HG03280 (cell line): ENCODE data around the gene SLC10A7.
"Not testable (repeated sequence)": the region's sequence is repeated elsewhere in the genome, so short reads cannot be mapped to it uniquely, and the experiment has no call there.

ENCODE experiments used
- ATAC-seq: cut with Tn5 transposase; IDR thresholded peaks from one replicate; pipeline ENCODE4 v1.9.1; 2021; ENCODE audit warnings: mild to moderate bottlenecking, moderate library complexity; ENCODE audit not compliant: unreplicated experiment

The SLC10A7 gene

GRCh38 chr4:146369446-146369845 is 152.3 kb downstream of the SLC10A7 start:
- no peak for ATAC-seq

- ATAC-seq = no peak
Observed at GRCh38 chr4:146368209-146368608, 153.5 kb downstream of the SLC10A7 start.

GRCh38 chr4:146367347-146367746 is 154.4 kb downstream of the SLC10A7 start:
- ATAC-seq = no peak

GRCh38 chr4:146359771-146360170 is 162.0 kb downstream of the SLC10A7 start:
- ATAC-seq = no peak

- ATAC-seq = not testable (repeated sequence)
Observed at GRCh38 chr4:146350114-146350513, 171.6 kb downstream of the SLC10A7 start.

- no peak for ATAC-seq
Observed at GRCh38 chr4:146349306-146349705, 172.4 kb downstream of the SLC10A7 start.

GRCh38 chr4:146347822-146348221 is 173.9 kb downstream of the SLC10A7 start:
- no peak for ATAC-seq

- ATAC-seq = no peak
Observed at GRCh38 chr4:146346276-146346675, 175.5 kb downstream of the SLC10A7 start.

- ATAC-seq = no peak
Observed at GRCh38 chr4:146343776-146344175, 178.0 kb downstream of the SLC10A7 start.

GRCh38 chr4:146343199-146343598 is 178.5 kb downstream of the SLC10A7 start:
- no peak for ATAC-seq

GRCh38 chr4:146342600-146343192 is 179.0 kb downstream of the SLC10A7 start:
- no peak for ATAC-seq

GRCh38 chr4:146340798-146341197 is 180.9 kb downstream of the SLC10A7 start:
- ATAC-seq = no peak

GRCh38 chr4:146338512-146338911 is 183.2 kb downstream of the SLC10A7 start:
- ATAC-seq = no peak

- no peak for ATAC-seq
Observed at GRCh38 chr4:146336410-146336807, 185.3 kb downstream of the SLC10A7 start.

- no peak for ATAC-seq
Observed at GRCh38 chr4:146335763-146336409, 185.9 kb downstream of the SLC10A7 start.

- no peak for ATAC-seq
Observed at GRCh38 chr4:146334862-146335449, 186.8 kb downstream of the SLC10A7 start.

GRCh38 chr4:146333895-146334262 is 187.9 kb downstream of the SLC10A7 start:
- no peak for ATAC-seq

- peak; percentile 83 for ATAC-seq
Observed at GRCh38 chr4:146333187-146333894, 188.4 kb downstream of the SLC10A7 start.

- ATAC-seq = no peak
Observed at GRCh38 chr4:146330392-146330791, 191.3 kb downstream of the SLC10A7 start.

- no peak for ATAC-seq
Observed at GRCh38 chr4:146329050-146329716, 192.6 kb downstream of the SLC10A7 start.
